Measurements from ENCODE around the gene PCID2.
"Not testable (repeated sequence)": the region's sequence is repeated elsewhere in the genome, so short reads cannot be mapped to it uniquely, and the experiment has no call there.

Gene PCID2

DNA sequence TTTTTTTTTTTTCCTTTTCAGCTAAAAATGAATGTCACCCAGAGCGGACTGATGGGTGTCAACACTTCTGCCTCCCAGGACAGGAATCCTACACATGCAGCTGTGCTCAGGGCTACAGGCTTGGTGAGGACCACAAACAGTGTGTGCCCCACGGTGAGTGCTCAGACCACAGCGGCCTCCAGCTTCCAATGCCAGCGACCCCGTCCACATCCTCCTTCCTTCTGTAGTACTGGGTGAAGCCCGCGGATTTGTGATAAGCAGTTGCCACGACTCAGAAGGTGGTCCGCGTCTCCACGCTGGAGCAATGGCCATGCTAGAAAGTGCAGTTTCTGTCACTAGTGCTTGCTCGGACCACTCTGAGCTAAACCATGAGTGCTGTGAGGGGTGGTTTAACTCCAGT is 44.0 kb downstream of the PCID2 start:
- no peak for DNase-seq (ENCODE audit: low read depth)

DNA sequence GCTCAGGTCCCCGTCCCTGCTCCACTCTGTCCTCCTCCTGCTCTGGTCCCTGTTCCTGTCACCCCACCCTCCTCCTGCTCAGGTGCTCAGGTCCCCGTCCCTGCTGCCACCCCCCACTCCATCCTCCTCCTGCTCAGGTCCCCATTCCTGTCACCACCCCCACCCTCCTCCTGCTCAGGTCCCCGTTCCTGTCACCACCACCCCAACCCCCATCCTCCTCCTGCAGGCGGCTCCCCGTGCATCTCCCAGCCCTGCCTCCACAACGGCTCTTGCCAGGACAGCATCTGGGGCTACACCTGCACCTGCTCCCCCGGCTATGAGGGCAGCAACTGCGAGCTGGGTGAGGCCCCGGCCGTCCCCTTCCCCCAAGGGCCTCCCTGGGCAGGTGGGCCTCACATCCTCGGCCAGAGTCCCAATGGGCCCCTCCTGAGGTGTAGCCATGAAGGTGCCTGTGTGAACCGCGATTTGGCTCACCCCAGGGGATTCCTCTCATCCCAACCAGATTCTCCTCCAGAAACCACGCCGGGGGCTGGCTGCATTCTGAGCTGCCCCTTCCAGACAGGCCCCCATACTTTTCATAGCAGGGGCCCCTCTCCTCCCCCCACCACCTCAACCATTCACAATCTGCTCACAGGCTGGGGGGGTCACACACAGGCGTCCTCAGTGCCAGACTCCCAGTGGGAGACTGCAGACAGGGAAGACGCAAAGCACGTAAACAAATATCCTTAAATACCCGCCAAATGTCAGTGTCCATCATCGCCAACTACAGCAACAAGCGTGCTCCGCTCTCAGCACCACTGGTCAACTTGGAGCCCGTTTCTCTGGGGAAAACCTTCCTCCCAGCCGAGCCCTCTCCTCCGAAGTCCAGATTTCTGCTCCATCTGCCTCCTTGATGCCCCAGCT is 45.4 kb downstream of the PCID2 start:
- DNase-seq (ENCODE audit: low read depth) = no peak

DNA sequence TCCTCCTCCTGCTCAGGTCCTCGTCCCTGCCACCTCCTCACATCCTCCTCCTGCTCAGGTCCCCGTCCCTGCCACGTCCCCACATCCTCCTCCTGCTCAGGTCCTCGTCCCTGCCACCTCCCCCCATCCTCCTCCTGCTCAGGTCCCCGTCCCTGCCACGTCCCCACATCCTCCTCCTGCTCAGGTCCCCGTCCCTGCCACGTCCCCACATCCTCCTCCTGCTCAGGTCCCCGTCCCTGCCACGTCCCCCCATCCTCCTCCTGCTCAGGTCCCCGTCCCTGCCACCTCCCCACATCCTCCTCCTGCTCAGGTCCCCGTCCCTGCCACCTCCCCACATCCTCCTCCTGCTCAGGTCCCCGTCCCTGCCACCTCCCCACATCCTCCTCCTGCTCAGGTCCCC is 46.5 kb downstream of the PCID2 start:
- DNase-seq (ENCODE audit: low read depth) = not testable (repeated sequence)

DNA sequence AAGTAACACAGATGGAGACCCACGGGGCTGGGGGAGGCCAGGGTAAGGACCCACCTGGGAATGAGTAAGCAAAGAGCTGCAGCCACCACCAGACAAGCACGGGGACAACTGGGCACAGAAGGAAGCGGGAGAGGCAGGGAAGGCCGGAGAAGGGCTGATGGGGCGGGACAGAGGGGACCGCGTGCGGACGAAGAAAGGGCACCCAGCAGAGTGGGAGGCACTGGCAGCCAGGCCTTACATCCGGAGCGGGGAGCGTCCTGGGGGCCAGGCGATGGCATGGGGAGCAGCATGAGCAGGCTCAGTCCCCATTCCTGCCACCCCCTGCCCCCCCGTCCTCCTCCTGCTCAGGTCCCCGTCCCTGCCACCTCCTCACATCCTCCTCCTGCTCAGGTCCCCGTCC is 47.0 kb downstream of the PCID2 start:
- DNase-seq (ENCODE audit: low read depth) = no peak

DNA sequence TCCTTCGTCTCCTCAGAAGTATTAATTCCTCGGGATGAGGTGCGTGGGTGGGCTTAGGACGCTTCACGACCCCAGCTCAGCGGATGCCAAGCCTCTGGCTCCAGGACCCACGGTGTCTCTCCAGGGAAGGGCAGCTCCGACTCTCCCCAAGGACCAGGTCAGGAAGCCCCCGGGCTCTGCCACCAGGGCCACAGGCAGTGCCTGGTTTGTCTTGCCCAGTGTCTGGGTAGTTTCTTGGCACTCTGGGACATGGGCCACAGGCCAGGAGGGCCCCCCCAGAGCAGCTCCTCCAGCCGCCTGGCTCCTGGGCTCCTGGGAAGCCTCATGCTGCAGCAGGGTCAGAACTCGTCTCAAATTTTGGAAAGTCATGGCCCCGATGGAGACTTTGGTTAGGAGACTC is 47.5 kb downstream of the PCID2 start:
- no peak for DNase-seq (ENCODE audit: low read depth)

DNA sequence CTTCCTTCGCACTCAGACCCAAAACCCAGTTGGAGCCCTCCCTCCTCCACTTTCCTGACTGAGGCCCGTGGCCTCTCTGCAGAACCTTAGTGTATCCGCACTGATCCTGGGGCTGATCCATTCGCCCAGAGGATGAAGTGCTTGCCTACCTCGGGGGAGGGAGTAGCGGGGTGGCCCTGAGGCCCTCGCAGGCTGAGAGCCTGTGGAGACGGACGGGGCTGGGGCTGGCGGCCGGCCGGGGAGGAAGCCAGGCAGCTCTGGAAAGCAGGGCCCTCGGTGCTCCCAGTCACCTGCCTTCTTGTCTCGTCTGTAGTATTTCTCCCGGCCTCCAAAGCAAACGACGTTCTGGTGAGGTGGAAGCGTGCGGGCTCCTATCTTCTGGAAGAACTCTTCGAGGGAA is 48.8 kb downstream of the PCID2 start:
- DNase-seq (ENCODE audit: low read depth) = no peak

DNA sequence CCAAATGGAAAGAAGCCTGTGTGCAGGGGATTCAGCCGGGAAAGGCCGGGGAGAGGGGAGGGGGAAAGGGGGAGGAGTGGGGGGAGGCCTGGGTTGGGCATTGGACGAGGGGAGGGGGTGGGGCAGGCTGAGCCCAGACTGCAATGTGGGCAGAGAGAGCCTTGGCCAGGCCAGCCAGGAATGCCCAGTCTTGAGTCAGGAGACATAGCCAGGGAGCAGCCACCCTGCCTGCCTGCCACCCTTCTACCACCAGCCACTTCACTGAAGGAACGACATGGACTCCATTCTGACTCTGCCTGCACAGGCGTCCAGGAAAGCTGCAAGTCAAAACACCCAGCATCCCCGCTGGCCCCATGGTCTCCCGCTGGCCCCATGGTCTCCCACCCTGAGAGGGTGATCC is 49.5 kb downstream of the PCID2 start:
- DNase-seq (ENCODE audit: low read depth) = no peak

DNA sequence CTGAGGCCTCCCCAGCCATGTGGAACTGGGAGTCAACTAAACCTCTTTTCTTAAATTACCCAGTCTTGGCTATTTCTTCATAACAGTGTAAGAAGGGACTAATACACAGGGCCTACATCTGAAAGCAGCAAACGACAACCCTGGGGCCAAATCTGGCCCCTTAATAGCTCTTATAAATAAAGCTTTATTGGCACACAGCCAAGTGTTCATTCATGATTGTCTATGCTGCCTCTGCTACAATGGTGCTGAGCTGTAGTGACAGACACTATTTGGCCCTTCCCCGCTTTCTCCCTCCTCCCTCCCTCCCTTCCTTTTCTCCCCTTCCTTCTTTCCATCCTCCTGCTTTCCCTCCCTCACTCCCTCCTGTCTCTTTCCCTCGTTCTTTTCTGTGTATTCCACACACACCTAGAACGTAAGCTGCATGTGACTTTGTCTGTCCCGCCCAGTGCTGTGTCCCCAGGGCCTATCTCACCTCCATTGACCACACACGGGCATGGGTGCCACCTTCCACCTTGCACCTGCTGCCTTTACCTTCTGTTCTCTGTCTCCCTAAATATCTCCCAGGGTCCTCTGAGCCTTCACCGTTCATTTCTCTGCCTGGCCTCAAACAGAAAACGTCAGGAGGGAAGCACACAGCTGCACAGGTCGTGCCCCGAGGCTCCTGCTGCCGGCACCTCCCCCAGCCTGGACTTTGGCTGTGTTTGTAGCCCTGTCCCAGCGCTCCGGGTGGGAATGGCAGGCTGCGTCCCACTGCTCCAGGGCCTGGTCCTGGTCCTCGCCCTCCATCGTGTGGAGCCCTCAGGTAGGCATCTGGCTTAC is 50.3 kb downstream of the PCID2 start, which contains the start of gene PROZ:
Gene PROZ, plus strand, starts transcription at position 720 of the 819 bp plus-strand sequence. Its CDS starts 13 bp downstream, at position 733.
- no peak for DNase-seq (ENCODE audit: low read depth)

DNA sequence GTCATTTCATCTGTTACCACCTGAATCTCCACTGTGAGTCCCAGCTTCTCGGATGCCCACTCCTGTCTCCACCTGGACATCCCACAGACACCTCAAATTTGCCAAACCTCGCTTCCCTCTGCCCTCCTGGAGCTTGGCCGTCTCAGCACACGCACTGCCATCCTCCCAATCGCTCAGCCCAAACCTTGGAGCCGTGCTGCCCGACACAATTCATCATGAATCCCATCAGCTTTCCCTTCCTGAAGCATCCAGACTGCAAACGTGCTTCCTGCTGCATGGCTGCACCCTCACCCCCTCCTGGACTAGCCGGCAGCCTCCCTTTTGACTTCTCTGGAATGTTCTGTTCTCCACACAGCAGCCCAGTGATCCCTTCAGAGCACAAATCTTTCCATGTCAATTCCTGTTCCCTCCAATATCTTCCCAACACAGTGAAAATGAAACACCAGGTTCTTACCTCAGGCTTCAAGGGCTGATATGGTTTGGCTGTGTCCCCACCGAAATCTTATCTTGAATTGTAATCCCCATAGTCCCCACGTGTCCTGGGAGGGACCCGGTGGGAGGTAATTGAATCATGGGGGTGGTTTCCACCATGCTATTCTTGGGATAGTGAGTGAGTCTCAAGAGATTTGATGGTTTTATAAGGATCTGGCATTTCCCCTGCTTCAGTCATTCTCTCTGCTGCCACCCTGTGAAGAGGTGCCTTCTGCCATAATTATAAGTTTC is 51.1 kb downstream of the PCID2 start:
- no peak for DNase-seq (ENCODE audit: low read depth)

DNA sequence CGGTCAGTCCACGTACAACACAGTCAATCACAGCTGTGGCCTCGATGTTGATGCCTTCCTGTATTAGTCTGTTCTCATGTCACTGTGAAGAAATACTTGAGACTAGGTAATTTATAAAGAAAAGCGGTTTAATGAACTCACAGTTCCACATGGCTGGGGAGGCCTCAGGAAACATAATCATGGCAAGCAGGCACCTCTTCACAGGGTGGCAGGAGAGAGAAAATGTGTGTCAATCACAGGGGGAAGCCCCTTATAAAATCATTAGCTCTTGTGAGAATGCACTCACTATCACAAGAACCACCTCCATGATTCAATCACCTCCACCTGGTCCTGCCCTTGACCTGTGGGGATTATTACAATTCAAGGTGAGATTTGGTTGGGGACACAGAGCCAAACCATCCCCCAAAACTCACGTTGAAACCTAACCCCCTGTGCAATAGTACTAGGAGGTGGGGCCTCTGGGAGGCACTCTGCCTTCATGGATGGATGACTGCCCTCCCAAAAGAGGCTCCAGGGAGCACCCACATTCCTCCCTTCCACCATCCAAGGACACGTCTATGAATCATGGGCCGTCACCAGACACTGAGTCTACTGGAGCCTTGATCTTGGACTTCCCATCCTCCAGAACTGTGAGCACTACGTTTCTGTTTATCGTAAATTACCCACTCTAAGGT is 52.4 kb downstream of the PCID2 start:
- DNase-seq (ENCODE audit: low read depth) = no peak

DNA sequence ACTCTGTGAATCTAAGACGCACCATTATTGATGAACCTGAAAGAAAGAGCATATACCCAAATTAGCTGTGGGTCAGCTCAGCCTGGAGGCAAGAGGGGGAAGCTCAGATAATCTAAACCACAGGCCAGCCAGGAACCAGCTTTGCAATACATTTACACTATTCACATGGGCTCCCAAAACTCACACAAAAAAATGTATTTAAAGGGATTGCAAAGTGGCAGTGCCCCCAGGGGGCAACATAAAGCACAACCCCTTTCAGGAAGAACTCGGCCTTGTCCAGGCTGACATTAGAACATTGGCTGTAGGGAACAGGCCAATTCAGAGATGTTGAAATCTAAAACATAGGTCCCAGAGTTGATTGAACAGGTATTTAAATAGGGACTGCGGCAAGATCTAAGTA is 53.3 kb downstream of the PCID2 start:
- no peak for DNase-seq (ENCODE audit: low read depth)

DNA sequence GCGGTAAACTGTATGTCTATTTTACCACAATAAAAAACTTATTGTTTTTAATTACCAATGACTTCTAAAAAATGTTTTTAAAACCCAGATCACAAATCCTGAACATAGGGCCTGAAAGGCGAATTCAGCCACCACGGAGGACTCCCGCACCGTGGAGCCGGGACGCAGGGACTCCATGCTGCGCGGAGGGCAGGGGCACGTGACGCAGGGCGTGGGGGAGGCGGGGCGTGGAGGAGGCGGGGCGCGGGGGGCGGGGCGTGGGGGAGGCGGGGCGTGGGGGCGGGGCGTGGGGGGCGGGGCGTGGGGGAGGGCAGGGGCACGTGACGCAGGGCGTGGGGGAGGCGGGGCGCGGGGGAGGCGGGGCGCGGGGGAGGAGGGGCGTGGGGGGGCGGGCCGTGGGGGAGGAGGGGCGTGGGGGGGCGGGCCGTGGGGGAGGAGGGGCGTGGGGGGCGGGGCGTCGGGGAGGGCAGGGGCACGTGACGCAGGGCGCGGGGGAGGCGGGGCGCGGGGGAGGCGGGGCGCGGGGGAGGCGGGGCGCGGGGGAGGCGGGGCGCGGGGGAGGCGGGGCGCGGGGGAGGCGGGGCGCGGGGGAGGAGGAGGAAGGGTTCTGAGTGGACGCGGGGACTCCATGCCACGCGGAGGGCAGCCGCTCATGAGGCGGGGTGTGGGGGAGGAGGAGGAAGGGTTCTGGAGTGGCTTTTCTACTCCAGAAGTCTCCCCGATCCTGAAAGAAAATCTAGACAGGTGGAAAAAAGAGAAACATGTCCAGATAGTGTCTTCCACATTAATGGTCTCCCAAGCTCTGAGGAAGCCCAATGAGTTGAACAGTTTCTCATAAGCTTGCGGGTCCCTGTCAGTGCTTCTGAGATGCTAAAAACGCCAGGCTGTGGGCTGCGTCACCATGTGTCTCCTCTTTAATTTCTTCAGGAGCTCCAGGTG is 54.4 kb downstream of the PCID2 start:
- DNase-seq (ENCODE audit: low read depth) = peak; percentile 38

DNA sequence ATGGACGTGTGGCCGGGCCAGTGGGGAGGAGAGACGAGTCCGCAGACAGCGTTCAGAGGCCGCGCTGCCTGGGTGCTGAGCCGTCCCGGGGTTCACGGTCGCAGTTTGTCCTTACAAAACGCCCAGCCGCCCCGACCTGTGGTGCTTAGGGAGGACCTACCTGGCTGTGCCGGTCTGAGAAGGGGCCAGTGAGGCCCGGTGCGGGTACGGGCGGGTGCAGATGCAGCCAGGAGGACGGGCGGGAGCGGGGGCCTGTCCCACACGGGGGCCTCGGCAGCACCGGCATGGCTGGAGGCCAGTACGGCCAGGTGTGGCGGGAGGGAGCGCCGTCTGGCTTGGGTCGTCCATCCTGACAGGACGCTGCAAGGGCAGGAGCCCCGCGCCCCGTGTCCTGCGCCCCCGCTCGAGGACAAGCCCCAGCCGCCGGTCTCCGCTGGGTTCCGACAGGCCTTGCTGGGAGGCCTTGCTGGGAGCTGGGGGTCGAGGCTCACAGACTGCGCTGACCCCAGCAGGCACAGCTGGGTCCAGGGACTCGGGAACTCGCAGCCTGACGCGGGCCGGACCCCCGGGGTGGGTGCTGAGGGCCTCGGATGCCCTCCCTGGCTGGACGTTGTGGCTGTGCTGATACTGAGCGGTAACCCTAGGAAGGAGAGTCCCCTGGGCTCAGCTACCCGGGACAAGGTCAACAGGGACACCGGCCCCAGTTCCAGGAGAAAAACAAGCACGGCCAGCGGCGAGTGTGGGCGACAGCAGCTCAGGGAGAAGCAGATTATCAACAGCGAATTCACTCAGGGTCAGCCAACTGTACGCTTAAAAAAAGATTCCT is 55.3 kb downstream of the PCID2 start:
- no peak for DNase-seq (ENCODE audit: low read depth)

DNA sequence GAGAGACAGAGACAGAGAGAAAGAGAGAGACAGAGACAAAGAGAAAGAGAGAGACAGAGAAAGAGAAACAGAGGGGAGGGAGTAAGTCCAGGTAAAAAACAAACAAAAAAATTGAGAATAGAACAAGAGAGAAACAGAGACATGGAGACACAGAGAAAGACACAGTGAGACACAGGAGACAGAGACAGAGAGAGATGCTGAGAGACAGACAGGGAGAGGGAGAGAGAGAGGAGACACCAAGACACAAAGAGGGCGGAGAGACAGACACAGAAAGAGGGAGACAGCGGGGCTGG is 55.8 kb downstream of the PCID2 start:
- DNase-seq (ENCODE audit: low read depth) = no peak

DNA sequence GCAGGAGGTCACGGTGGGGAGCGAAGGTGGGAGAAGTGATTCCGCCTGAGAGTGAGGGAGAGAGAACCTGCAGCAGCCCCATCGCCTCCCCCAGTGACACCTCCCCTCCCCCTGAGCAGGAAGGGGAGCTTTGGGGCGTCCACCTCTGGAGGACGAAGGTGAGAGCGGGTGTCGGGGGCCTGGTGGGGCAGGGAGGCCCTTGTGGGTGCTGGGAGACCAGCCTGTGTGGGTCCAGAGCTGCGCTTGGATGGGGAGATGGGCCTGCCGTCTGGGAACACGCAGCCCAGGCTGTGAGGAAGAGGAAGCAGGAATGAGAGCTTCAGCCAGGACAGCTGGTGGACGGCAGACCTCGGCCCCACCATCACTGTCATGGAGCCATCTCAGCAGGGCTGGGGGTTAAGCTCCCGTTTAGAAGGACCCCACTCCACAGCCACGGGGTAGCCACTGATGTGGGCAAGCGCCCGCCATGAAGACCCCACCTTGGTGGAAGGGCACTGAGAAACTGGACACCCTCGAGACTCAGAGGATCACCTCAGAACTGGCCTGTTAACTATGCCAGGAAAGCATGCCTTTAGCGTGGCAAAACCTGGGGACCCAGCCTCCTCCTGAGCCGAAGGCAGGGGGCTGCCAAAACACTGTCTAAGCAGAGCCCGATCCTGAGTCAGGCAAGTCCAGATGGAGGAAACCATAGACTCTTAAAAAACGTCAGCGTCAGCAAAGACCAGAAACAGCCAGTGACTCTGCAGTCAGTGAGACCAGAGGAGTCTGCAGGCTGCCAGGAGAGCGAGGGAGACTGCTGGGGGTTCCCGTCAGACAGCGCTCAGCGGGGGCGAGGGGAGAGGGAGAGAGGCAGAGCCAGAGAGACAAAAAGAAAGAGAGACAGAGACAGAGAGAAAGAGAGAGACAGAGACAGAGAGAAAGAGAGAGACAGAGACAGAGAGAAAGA is 56.5 kb downstream of the PCID2 start:
- peak; percentile 43 for DNase-seq (ENCODE audit: low read depth)

DNA sequence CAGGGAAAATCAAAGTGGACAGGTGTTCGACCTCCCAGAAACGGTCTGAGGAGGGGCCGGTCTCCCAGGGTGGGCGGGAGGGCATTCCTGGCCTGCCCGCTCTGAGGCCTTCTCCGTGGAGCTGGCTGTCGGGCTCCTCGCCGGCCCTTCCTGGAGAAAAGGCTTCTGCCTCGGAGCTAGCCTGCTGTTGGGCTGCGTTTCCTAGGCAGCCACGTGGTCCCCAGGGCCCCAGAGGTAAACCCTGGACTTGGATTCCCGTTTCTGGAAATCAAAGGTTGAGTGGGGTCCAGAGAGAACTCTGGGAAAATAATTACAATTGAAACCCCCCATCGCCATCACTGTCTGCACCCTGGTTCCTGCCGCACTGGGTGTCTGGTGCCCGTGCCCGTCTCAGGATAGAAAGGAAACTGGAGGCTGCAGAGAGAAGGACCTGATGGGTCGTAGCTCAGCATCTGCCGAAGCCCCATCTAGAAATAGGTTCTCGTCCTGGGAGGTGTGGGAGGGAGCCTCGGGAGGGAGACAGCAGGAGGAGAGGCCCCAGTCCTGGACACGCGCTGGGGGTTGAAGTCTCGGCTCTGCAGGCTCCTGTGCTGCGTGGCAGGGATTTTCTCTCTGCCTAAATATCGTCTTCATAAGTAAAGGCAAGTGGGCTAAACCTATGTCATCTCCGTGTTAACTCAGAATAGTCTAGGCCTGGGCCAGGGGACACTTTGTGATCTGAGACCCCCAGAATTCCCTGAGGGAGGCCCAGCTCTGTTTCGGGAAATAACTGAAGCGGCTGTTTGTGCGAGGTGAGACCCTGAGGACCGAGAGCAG is 57.7 kb downstream of the PCID2 start:
- DNase-seq (ENCODE audit: low read depth) = no peak

DNA sequence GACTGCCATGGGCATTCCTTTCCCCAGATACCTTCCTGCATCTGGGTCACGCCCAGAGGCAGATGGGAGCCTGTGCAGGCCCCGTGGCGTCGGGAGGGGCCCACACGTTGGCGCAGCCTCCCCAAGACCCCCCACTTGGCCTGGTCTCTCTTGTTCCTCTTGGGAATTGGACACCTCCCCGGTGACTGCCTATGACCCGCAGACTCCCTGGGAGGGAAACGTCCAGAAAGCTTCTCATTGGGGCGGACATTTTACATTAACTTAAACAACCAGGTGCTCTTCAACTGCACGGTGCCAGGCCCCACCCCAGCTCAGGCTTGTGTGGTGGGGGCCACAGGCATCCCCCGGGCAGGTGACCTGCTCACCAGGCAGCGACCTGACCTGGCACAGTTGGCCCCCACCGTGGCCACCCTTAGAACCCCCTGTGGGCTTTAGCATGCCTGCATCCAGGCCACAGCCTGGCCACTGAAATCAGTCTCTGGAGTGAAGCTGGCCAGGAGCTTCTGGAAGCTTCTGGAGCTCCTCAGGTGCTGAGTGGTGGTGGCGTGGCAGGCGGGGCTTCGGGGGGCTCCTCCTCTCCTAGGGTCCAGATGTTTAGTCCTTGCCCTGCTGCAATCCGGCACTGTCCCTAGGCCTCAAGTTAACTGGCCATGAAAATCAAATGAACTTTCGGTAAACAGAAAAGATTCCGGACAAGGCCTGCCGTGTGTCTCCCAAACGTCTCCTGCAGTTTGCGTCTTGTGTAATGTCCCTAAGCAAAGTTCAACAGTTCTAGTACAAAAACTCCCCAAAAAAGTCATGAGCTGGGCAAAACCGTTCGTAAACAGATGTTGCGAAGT is 58.5 kb downstream of the PCID2 start:
- no peak for DNase-seq (ENCODE audit: low read depth)

Measured in GM04504 (cell line).